A673 (cell line): ENCODE results near the gene BABAM1.

Experiments used
- EZH2 ChIP-seq: fragments of 200-600 bp; sonication (generic); IDR thresholded peaks from 2 replicates; pipeline ENCODE4 v1.6.1; 2017; ENCODE audit warnings: borderline replicate concordance, low read depth, mild to moderate bottlenecking, mixed read lengths, antibody characterized with exemption, low read length; ENCODE audit not compliant: poor library complexity, severe bottlenecking
- TF ChIP-seq, protein P1 (sequence below): fragments of 300-800, 200-600 bp; sonication (generic); conservative IDR thresholded peaks from 2 replicates; pipeline ENCODE4 v1.5.1; 2017; ENCODE audit warnings: low read depth, mild to moderate bottlenecking, antibody characterized with exemption, low read length, moderate library complexity, mixed read lengths

DNA sequence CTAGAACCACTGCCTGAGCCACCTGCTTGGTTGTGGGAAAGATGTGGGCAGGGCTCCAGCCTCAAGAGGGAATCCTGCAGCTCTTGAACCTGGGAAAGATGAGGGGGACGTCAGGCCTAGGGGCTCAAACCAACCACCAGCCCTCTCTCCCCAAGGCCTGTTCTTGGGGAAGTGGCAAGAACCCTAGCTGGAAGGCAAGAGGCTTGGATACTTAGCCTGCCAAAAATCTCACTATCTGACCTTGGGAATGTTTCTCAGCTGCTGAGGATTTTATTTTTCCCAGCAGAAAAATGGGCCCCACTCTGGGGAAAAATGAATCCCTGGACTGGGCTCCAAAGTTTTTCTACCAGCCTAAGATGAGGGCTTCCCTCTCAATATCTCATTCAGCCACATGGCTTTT, 7.3 kb upstream of the BABAM1 start:
- TF ChIP-seq EZH2, result no peak
- TF ChIP-seq, protein P1, sequence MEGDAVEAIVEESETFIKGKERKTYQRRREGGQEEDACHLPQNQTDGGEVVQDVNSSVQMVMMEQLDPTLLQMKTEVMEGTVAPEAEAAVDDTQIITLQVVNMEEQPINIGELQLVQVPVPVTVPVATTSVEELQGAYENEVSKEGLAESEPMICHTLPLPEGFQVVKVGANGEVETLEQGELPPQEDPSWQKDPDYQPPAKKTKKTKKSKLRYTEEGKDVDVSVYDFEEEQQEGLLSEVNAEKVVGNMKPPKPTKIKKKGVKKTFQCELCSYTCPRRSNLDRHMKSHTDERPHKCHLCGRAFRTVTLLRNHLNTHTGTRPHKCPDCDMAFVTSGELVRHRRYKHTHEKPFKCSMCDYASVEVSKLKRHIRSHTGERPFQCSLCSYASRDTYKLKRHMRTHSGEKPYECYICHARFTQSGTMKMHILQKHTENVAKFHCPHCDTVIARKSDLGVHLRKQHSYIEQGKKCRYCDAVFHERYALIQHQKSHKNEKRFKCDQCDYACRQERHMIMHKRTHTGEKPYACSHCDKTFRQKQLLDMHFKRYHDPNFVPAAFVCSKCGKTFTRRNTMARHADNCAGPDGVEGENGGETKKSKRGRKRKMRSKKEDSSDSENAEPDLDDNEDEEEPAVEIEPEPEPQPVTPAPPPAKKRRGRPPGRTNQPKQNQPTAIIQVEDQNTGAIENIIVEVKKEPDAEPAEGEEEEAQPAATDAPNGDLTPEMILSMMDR, result no peak
